ENCODE measurements around the gene DENND2C. TPM values are rescaled to one million over a fixed set of nuclear protein-coding genes. Genes with fewer than 3 reads are reported as not detected.
A peak's percentile ranks its signal among the peaks of the same experiment; 100 is the strongest.

Gene DENND2C
- total and polyA plus RNA-seq, 4 experiments from 2014 or later: 0.45 to 0.78 (median 0.66) TPM

- no peaks in the 10 kb centered on the region for H3K9me3 Mint-ChIP-seq
- Histone ChIP-seq H3K27ac (ENCODE audit: low read depth, low read length) (no peak overlapping the region), H3K4me3 (ENCODE audit: low read length in 2 of 2) (no peak overlapping the region), H3K27me3 (ENCODE audit: insufficient read depth, low read length) (no peaks in the 10 kb centered on the region), H3K4me1 (ENCODE audit: insufficient read depth, low read length) (no peaks in the 10 kb centered on the region), H3K9me3 (ENCODE audit: control insufficient read depth in 1 of 2, low read length in 2 of 2) (no peaks in the 10 kb centered on the region), H3K36me3 (ENCODE audit: insufficient read depth, low read length) (no peaks in the 10 kb centered on the region)
- ChIA-PET CTCF (ENCODE audit: partially characterized antibody) (interaction anchor here (0.7 to 1.1 kb wide), 2 partner anchors 16 to 167 kb away, joined by 3 to 4 read pairs; no protein-coding TSS in a partner anchor), POLR2A (ENCODE audit: partially characterized antibody) (no interaction called here)
- no peak for DNase-seq
- no peak overlapping the region for H3K4me3 Mint-ChIP-seq
- H3K27me3 Mint-ChIP-seq: peaks cover 2 to 3% of the 10 kb centered on the region in 2 donors
- H3K4me1 Mint-ChIP-seq: no peaks in the 10 kb centered on the region
- H3K27ac Mint-ChIP-seq: no peak overlapping the region
- no peaks in the 10 kb centered on the region for H3K36me3 Mint-ChIP-seq
- intact Hi-C loops (cut with micrococcal nuclease): no loop called here
Measured at GRCh38 chr1:114550336-114550735, 119.5 kb downstream of the DENND2C start.

- Histone ChIP-seq H3K4me1 (ENCODE audit: insufficient read depth, low read length) (no peaks in the 10 kb centered on the region), H3K9me3 (ENCODE audit: control insufficient read depth in 1 of 2, low read length in 2 of 2) (no peaks in the 10 kb centered on the region), H3K27ac (ENCODE audit: low read depth, low read length) (no peak overlapping the region), H3K4me3 (ENCODE audit: low read length in 2 of 2) (no peak overlapping the region), H3K36me3 (ENCODE audit: insufficient read depth, low read length) (no peaks in the 10 kb centered on the region), H3K27me3 (ENCODE audit: insufficient read depth, low read length) (no peaks in the 10 kb centered on the region)
- DNase-seq: no peak
- intact Hi-C loops (cut with micrococcal nuclease): no loop called here
- Mint-ChIP-seq H3K4me3 (no peak overlapping the region), H3K4me1 (no peaks in the 10 kb centered on the region), H3K9me3 (no peaks in the 10 kb centered on the region), H3K27ac (no peak overlapping the region), H3K36me3 (no peaks in the 10 kb centered on the region), H3K27me3 (peaks cover 2 to 4% of the 10 kb centered on the region in 2 donors)
- POLR2A ChIA-PET (ENCODE audit: partially characterized antibody): no interaction called here
- CTCF ChIA-PET (ENCODE audit: partially characterized antibody): no interaction called here
Measured at GRCh38 chr1:114549137-114549536, 120.7 kb downstream of the DENND2C start.

- Mint-ChIP-seq H3K36me3 (no peaks in the 10 kb centered on the region), H3K9me3 (no peaks in the 10 kb centered on the region), H3K4me3 (no peak overlapping the region), H3K4me1 (no peaks in the 10 kb centered on the region), H3K27me3 (peaks cover 0 to 4% of the 10 kb centered on the region in 2 donors), H3K27ac (no peak overlapping the region)
- ChIA-PET POLR2A (ENCODE audit: partially characterized antibody) (no interaction called here), CTCF (ENCODE audit: partially characterized antibody) (interaction anchor here (0.9 kb wide), 1 partner anchor 200 kb away, joined by 3 read pairs; no protein-coding TSS in a partner anchor)
- Histone ChIP-seq H3K36me3 (ENCODE audit: insufficient read depth, low read length) (no peaks in the 10 kb centered on the region), H3K4me3 (ENCODE audit: low read length in 2 of 2) (no peak overlapping the region), H3K9me3 (ENCODE audit: control insufficient read depth in 1 of 2, low read length in 2 of 2) (no peaks in the 10 kb centered on the region), H3K27ac (ENCODE audit: low read depth, low read length) (no peak overlapping the region), H3K27me3 (ENCODE audit: insufficient read depth, low read length) (no peaks in the 10 kb centered on the region), H3K4me1 (ENCODE audit: insufficient read depth, low read length) (no peaks in the 10 kb centered on the region)
- intact Hi-C loops (cut with micrococcal nuclease): no loop called here
- DNase-seq: no peak
Measured at GRCh38 chr1:114547076-114547475, 122.8 kb downstream of the DENND2C start.

GRCh38 chr1:114545796-114546195 is 124.1 kb downstream of the DENND2C start:
- CTCF ChIA-PET (ENCODE audit: partially characterized antibody): no interaction called here
- no peaks in the 10 kb centered on the region for H3K4me1 Mint-ChIP-seq
- Histone ChIP-seq H3K4me1 (ENCODE audit: insufficient read depth, low read length) (no peaks in the 10 kb centered on the region), H3K4me3 (ENCODE audit: low read length in 2 of 2) (no peak overlapping the region), H3K27ac (ENCODE audit: low read depth, low read length) (no peak overlapping the region), H3K36me3 (ENCODE audit: insufficient read depth, low read length) (no peaks in the 10 kb centered on the region), H3K27me3 (ENCODE audit: insufficient read depth, low read length) (no peaks in the 10 kb centered on the region), H3K9me3 (ENCODE audit: control insufficient read depth in 1 of 2, low read length in 2 of 2) (no peaks in the 10 kb centered on the region)
- peak overlapping the region in 1 of 7 donors; percentile 49 for H3K27ac Mint-ChIP-seq
- intact Hi-C loops (cut with micrococcal nuclease): no loop called here
- DNase-seq: no peak
- H3K9me3 Mint-ChIP-seq: no peaks in the 10 kb centered on the region
- no peak overlapping the region for H3K4me3 Mint-ChIP-seq
- POLR2A ChIA-PET (ENCODE audit: partially characterized antibody): no interaction called here
- peaks cover 0 to 1% of the 10 kb centered on the region in 2 donors for H3K27me3 Mint-ChIP-seq
- H3K36me3 Mint-ChIP-seq: no peaks in the 10 kb centered on the region

- no peak overlapping the region for H3K27ac ChIP-seq (ENCODE audit: low read depth, low read length)
- no peak for DNase-seq
- Mint-ChIP-seq H3K4me1 (no peaks in the 10 kb centered on the region), H3K27ac (no peak overlapping the region), H3K27me3 (peaks cover 0 to 1% of the 10 kb centered on the region in 2 donors), H3K4me3 (no peak overlapping the region), H3K36me3 (no peaks in the 10 kb centered on the region), H3K9me3 (no peaks in the 10 kb centered on the region)
- H3K4me3 ChIP-seq (ENCODE audit: low read length in 2 of 2): no peak overlapping the region
- no peaks in the 10 kb centered on the region for H3K27me3 ChIP-seq (ENCODE audit: insufficient read depth, low read length)
- intact Hi-C loops (cut with micrococcal nuclease): no loop called here
- no peaks in the 10 kb centered on the region for H3K36me3 ChIP-seq (ENCODE audit: insufficient read depth, low read length)
- ChIA-PET CTCF (ENCODE audit: partially characterized antibody) (no interaction called here), POLR2A (ENCODE audit: partially characterized antibody) (no interaction called here)
- no peaks in the 10 kb centered on the region for H3K4me1 ChIP-seq (ENCODE audit: insufficient read depth, low read length)
- H3K9me3 ChIP-seq (ENCODE audit: control insufficient read depth in 1 of 2, low read length in 2 of 2): no peaks in the 10 kb centered on the region
Measured at GRCh38 chr1:114545315-114545714, 124.5 kb downstream of the DENND2C start.

- no peak overlapping the region for H3K4me3 ChIP-seq (ENCODE audit: low read length in 2 of 2)
- no peak overlapping the region for H3K27ac Mint-ChIP-seq
- H3K4me1 Mint-ChIP-seq: no peaks in the 10 kb centered on the region
- H3K36me3 ChIP-seq (ENCODE audit: insufficient read depth, low read length): no peaks in the 10 kb centered on the region
- no peaks in the 10 kb centered on the region for H3K36me3 Mint-ChIP-seq
- no peak for DNase-seq
- no peak overlapping the region for H3K4me3 Mint-ChIP-seq
- intact Hi-C loops (cut with micrococcal nuclease): no loop called here
- ChIA-PET POLR2A (ENCODE audit: partially characterized antibody) (no interaction called here), CTCF (ENCODE audit: partially characterized antibody) (no interaction called here)
- no peaks in the 10 kb centered on the region for H3K9me3 ChIP-seq (ENCODE audit: control insufficient read depth in 1 of 2, low read length in 2 of 2)
- no peaks in the 10 kb centered on the region for H3K27me3 ChIP-seq (ENCODE audit: insufficient read depth, low read length)
- H3K4me1 ChIP-seq (ENCODE audit: insufficient read depth, low read length): no peaks in the 10 kb centered on the region
- no peaks in the 10 kb centered on the region for H3K9me3 Mint-ChIP-seq
- H3K27ac ChIP-seq (ENCODE audit: low read depth, low read length): no peak overlapping the region
- peaks cover 1 to 2% of the 10 kb centered on the region in 2 donors for H3K27me3 Mint-ChIP-seq
Measured at GRCh38 chr1:114540821-114541220, 129.0 kb downstream of the DENND2C start.

- H3K27ac Mint-ChIP-seq: no peak overlapping the region
- peaks cover 1 to 2% of the 10 kb centered on the region in 2 donors for H3K27me3 Mint-ChIP-seq
- no peak overlapping the region for H3K4me3 Mint-ChIP-seq
- H3K27ac ChIP-seq (ENCODE audit: low read depth, low read length): no peak overlapping the region
- DNase-seq: no peak
- no peak overlapping the region for H3K4me3 ChIP-seq (ENCODE audit: low read length in 2 of 2)
- no peaks in the 10 kb centered on the region for H3K9me3 Mint-ChIP-seq
- H3K27me3 ChIP-seq (ENCODE audit: insufficient read depth, low read length): no peaks in the 10 kb centered on the region
- no peaks in the 10 kb centered on the region for H3K4me1 ChIP-seq (ENCODE audit: insufficient read depth, low read length)
- no peaks in the 10 kb centered on the region for H3K36me3 ChIP-seq (ENCODE audit: insufficient read depth, low read length)
- H3K9me3 ChIP-seq (ENCODE audit: control insufficient read depth in 1 of 2, low read length in 2 of 2): no peaks in the 10 kb centered on the region
- intact Hi-C loops (cut with micrococcal nuclease): no loop called here
- no peaks in the 10 kb centered on the region for H3K4me1 Mint-ChIP-seq
- POLR2A ChIA-PET (ENCODE audit: partially characterized antibody): no interaction called here
- CTCF ChIA-PET (ENCODE audit: partially characterized antibody): no interaction called here
- no peaks in the 10 kb centered on the region for H3K36me3 Mint-ChIP-seq
Measured at GRCh38 chr1:114540272-114540671, 129.6 kb downstream of the DENND2C start.

GRCh38 chr1:114536043-114536442 is 133.8 kb downstream of the DENND2C start:
- no peak overlapping the region for H3K27ac ChIP-seq (ENCODE audit: low read depth, low read length)
- peaks cover 0 to 2% of the 10 kb centered on the region in 2 donors for H3K27me3 Mint-ChIP-seq
- no peaks in the 10 kb centered on the region for H3K9me3 Mint-ChIP-seq
- no peak overlapping the region for H3K27ac Mint-ChIP-seq
- H3K36me3 ChIP-seq (ENCODE audit: insufficient read depth, low read length): no peaks in the 10 kb centered on the region
- DNase-seq: no peak
- no peaks in the 10 kb centered on the region for H3K36me3 Mint-ChIP-seq
- intact Hi-C loops (cut with micrococcal nuclease): no loop called here
- no peak overlapping the region for H3K4me3 ChIP-seq (ENCODE audit: low read length in 2 of 2)
- no peaks in the 10 kb centered on the region for H3K4me1 ChIP-seq (ENCODE audit: insufficient read depth, low read length)
- no peaks in the 10 kb centered on the region for H3K9me3 ChIP-seq (ENCODE audit: control insufficient read depth in 1 of 2, low read length in 2 of 2)
- ChIA-PET CTCF (ENCODE audit: partially characterized antibody) (no interaction called here), POLR2A (ENCODE audit: partially characterized antibody) (no interaction called here)
- H3K4me1 Mint-ChIP-seq: no peaks in the 10 kb centered on the region
- H3K4me3 Mint-ChIP-seq: no peak overlapping the region
- H3K27me3 ChIP-seq (ENCODE audit: insufficient read depth, low read length): no peaks in the 10 kb centered on the region

All from CD4-positive, alpha-beta memory T cell (primary cell).